Endothelial cell (in vitro differentiated cells): ENCODE results near the gene ITIH4. TPM values are rescaled to one million over a fixed set of nuclear protein-coding genes. Genes with fewer than 3 reads are reported as not detected.

Experiments
- DNase-seq: peaks from one replicate; pipeline ENCODE4 v3.0.0; 2021; ENCODE audit warnings: low spot score
- H3K27ac Mint-ChIP-seq: one replicate; pipeline ENCODE4 v1.8.0; 2021; ENCODE audit warnings: mixed read lengths, inconsistent platforms; ENCODE audit not compliant: unreplicated experiment
- H3K27me3 Mint-ChIP-seq: one replicate; pipeline ENCODE4 v1.8.0; 2021; ENCODE audit warnings: mild to moderate bottlenecking, moderate library complexity, mixed read lengths, inconsistent platforms; ENCODE audit not compliant: unreplicated experiment
- H3K36me3 Mint-ChIP-seq: one replicate; pipeline ENCODE4 v1.8.0; 2021; ENCODE audit warnings: mild to moderate bottlenecking, low read depth, mixed read lengths, inconsistent platforms; ENCODE audit not compliant: unreplicated experiment
- H3K4me1 Mint-ChIP-seq: one replicate; pipeline ENCODE4 v1.8.0; 2021; ENCODE audit warnings: mild to moderate bottlenecking, mixed read lengths, inconsistent platforms; ENCODE audit not compliant: unreplicated experiment
- H3K4me3 Mint-ChIP-seq: one replicate; pipeline ENCODE4 v1.8.0; 2021; ENCODE audit warnings: mild to moderate bottlenecking, mixed read lengths, inconsistent platforms; ENCODE audit not compliant: unreplicated experiment
- H3K9me3 Mint-ChIP-seq: one replicate; pipeline ENCODE4 v1.8.0; 2021; ENCODE audit warnings: mixed read lengths, inconsistent platforms; ENCODE audit not compliant: unreplicated experiment
- total RNA-seq: library from RNA; stranded (reverse); fragmentation: NEBNext Ultra II Directional; extraction: Animal tissue kit (Norgen Biotek cat#: 25700); gene quantifications from one replicate; pipeline ENCODE4 v1.2.1, GENCODE V29; 2021; ENCODE audit not compliant: unreplicated experiment
- TF ChIP-seq, protein P1 (sequence below): fragments of 200-600 bp; sonication (generic); IDR thresholded peaks from one replicate; pipeline ENCODE4 v1.5.0; 2021; ENCODE audit warnings: antibody characterized with exemption; ENCODE audit not compliant: unreplicated experiment

Gene ITIH4
- total RNA-seq, 1 donor from 2014 or later, result 8.2 TPM

DNA sequence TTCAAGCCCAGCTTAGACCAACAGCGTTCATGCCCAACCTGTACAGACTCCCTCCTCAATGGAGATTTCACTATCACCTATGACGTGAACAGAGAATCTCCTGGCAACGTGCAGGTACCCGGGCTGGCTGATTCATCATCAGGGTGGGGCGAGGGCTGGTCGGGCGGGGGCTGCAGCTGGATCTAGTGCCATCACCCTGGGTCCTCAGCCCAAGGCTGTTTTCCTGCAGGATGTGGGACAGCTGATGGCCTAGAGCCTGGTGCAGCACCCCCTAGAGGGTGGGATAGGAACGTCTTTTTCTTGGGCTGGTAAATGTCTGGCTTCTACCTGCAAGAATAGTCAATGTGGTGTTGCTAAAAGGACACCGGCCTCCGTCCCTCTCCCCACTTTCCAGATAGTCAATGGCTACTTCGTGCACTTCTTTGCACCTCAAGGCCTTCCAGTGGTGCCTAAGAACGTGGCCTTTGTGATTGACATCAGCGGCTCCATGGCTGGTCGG lies 31.4 kb downstream of the ITIH4 start:
- peaks cover 5% of the 10 kb centered on the region for H3K27me3 Mint-ChIP-seq
- H3K36me3 Mint-ChIP-seq, result no peaks in the 10 kb centered on the region
- H3K27ac Mint-ChIP-seq, result no peak overlapping the region
- peak; percentile 75 for DNase-seq
- H3K9me3 Mint-ChIP-seq, result no peaks in the 10 kb centered on the region
- TF ChIP-seq, protein P1, sequence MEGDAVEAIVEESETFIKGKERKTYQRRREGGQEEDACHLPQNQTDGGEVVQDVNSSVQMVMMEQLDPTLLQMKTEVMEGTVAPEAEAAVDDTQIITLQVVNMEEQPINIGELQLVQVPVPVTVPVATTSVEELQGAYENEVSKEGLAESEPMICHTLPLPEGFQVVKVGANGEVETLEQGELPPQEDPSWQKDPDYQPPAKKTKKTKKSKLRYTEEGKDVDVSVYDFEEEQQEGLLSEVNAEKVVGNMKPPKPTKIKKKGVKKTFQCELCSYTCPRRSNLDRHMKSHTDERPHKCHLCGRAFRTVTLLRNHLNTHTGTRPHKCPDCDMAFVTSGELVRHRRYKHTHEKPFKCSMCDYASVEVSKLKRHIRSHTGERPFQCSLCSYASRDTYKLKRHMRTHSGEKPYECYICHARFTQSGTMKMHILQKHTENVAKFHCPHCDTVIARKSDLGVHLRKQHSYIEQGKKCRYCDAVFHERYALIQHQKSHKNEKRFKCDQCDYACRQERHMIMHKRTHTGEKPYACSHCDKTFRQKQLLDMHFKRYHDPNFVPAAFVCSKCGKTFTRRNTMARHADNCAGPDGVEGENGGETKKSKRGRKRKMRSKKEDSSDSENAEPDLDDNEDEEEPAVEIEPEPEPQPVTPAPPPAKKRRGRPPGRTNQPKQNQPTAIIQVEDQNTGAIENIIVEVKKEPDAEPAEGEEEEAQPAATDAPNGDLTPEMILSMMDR, result peak; percentile 76
- no peak overlapping the region for H3K4me3 Mint-ChIP-seq
- H3K4me1 Mint-ChIP-seq, result peaks cover 4% of the 10 kb centered on the region

GRCh38 chr3:52798376-52798977 lies 32.0 kb downstream of the ITIH4 start:
- H3K4me1 Mint-ChIP-seq, result peaks cover 4% of the 10 kb centered on the region
- TF ChIP-seq, protein P1, result no peak
- H3K9me3 Mint-ChIP-seq, result no peaks in the 10 kb centered on the region
- H3K4me3 Mint-ChIP-seq, result no peak overlapping the region
- H3K36me3 Mint-ChIP-seq, result no peaks in the 10 kb centered on the region
- H3K27ac Mint-ChIP-seq, result no peak overlapping the region
- peaks cover 5% of the 10 kb centered on the region for H3K27me3 Mint-ChIP-seq
- DNase-seq, result no peak

- TF ChIP-seq, protein P1, result no peak
- Mint-ChIP-seq H3K4me1 (peaks cover 4% of the 10 kb centered on the region), H3K36me3 (no peaks in the 10 kb centered on the region), H3K27me3 (peaks cover 8% of the 10 kb centered on the region), H3K9me3 (no peaks in the 10 kb centered on the region), H3K27ac (no peak overlapping the region), H3K4me3 (no peak overlapping the region)
- DNase-seq, result no peak
These were observed 34.1 kb downstream of the ITIH4 start for GRCh38 chr3:52796411-52796810.

DNA sequence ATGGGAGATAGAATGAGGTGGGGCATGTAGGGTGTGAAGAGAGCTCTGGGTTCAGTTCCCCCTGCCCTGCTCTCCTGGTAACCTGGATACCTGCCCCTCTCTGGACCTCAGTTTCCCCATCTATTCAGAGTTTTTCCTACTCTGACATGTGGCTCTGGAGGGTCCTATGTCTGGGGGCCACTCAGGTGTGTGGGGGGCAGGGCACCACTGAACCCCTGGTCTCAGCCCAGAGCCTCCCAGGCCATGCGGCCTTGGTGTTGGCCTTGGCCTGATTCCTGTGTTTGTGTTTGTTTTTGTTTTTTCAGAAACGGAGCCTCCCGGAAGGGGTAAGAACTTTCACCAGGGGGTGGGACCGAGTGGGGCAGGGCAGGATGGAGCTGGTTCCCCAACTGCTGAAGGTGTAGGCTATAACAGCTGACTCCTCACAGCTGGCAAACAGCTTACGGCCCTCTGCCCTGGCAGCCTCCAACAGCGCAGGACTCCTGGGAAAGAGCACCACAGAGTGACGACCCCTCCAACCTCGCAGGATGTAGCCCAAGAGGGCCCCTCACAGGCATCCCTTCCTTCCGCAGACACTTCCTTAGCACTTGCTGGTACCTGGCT lies 35.1 kb downstream of the ITIH4 start:
- Mint-ChIP-seq H3K9me3 (no peaks in the 10 kb centered on the region), H3K27me3 (peaks cover 8% of the 10 kb centered on the region), H3K4me3 (no peak overlapping the region), H3K4me1 (peaks cover 4% of the 10 kb centered on the region), H3K36me3 (no peaks in the 10 kb centered on the region), H3K27ac (no peak overlapping the region)
- TF ChIP-seq, protein P1, result no peak
- DNase-seq, result no peak

DNA sequence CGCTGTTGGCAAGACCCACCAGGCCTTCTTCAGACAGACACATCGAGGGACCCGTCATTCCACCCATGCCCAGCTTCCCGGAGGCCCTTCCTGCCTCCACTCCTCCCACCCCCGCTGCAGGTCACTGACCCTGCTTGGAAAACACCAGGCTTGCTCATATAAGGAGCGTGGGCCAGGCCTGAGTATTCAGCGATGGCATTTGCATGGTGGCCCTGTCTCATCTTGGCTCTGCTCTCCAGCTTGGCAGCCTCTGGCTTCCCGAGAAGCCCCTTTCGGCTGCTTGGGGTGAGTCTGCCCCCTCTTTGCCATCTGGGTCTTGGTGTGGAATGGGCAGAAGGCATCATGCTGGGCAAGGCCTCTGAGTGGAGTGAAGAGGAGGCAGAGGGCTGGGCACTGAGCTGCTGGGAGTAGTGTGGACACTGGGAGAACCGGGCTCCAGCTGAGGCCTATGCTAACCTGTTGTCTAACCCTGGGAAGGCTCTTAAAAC lies 35.8 kb downstream of the ITIH4 start, which contains the start of gene ITIH3:
Gene ITIH3, plus strand, starts transcription at position 185 of the 488 bp plus-strand sequence. Its CDS starts 8 bp downstream, at position 193.
- H3K4me1 Mint-ChIP-seq, result peaks cover 7% of the 10 kb centered on the region
- no peaks in the 10 kb centered on the region for H3K36me3 Mint-ChIP-seq
- no peak within 1 kb of the TSS for H3K27ac Mint-ChIP-seq
- no peak for DNase-seq
- H3K9me3 Mint-ChIP-seq, result no peaks in the 10 kb centered on the region
- peaks cover 8% of the 10 kb centered on the region for H3K27me3 Mint-ChIP-seq
- no peak within 1 kb of the TSS for H3K4me3 Mint-ChIP-seq
- TF ChIP-seq, protein P1, result no peak
